ENCODE data around the gene ARAP1.

DNA sequence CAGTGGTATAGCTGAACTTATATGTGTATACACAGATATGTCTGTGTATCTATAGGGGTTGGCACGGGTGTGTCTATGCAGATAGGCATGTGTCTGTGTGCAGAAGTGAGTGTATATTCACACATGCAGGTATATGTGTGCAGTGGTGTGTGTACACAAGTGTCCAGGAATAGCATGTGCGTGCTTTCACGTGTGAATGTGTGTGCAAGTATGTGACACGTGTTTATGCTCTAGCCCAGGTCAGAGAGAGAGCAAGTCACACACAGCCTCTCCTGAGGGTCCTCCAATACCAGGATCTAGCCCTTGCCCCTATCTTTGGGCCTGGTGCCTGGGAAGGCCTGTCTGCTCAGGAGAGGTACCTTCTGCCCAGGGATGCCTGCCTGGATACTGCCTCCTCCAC is 104.3 kb downstream of the ARAP1 start:
- TF ChIP-seq TAF7 (optimal IDR thresholded peaks at IDR 0.05; ENCODE audit: borderline replicate concordance, low read depth, low read length) (no peak), EP300 (IDR thresholded peaks at IDR 0.05; ENCODE audit: borderline replicate concordance in 1 of 2, low read depth in 2 of 2, low read length in 2 of 2) (no peak), TAF1 (IDR thresholded peaks at IDR 0.05; ENCODE audit: low read depth, low read length) (no peak)
- TF ChIP-seq, protein P1, sequence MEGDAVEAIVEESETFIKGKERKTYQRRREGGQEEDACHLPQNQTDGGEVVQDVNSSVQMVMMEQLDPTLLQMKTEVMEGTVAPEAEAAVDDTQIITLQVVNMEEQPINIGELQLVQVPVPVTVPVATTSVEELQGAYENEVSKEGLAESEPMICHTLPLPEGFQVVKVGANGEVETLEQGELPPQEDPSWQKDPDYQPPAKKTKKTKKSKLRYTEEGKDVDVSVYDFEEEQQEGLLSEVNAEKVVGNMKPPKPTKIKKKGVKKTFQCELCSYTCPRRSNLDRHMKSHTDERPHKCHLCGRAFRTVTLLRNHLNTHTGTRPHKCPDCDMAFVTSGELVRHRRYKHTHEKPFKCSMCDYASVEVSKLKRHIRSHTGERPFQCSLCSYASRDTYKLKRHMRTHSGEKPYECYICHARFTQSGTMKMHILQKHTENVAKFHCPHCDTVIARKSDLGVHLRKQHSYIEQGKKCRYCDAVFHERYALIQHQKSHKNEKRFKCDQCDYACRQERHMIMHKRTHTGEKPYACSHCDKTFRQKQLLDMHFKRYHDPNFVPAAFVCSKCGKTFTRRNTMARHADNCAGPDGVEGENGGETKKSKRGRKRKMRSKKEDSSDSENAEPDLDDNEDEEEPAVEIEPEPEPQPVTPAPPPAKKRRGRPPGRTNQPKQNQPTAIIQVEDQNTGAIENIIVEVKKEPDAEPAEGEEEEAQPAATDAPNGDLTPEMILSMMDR (IDR thresholded peaks at IDR 0.05; ENCODE audit: control extremely low read depth in 1 of 3, insufficient read depth in 1 of 3, low read depth in 1 of 3, low read length in 3 of 3): no peak

Measured in H1 (cell line).